HG03469 (cell line): ENCODE measurements around the gene CMTM4.
"Not testable (repeated sequence)": the region's sequence is repeated elsewhere in the genome, so short reads cannot be mapped to it uniquely, and the experiment has no call there.

ENCODE experiments used
- ATAC-seq: cut with Tn5 transposase; IDR thresholded peaks from one replicate; pipeline ENCODE4 v1.9.1; 2021; ENCODE audit warnings: mild to moderate bottlenecking, moderate library complexity, moderate number of reproducible peaks; ENCODE audit not compliant: unreplicated experiment

CMTM4 gene

DNA sequence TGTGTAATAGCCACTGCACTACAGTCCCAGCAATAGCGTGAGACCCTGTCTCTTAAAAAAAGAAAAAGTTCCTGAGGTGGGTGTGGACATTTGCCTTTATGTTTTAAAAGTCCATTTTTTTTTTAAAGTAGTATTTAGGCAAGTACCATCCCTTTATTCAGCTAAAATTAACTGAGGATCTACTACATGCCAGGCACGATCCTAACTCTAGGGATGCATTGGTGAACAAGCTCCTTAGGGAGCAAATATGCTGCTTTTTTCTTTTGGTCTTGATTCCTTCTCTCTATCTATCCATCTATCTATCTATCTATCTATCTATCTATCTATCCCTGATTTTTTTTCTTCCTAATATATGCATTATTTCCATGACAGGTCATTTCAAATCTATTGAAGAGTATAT is 47.4 kb downstream of the CMTM4 start:
- ATAC-seq = no peak

DNA sequence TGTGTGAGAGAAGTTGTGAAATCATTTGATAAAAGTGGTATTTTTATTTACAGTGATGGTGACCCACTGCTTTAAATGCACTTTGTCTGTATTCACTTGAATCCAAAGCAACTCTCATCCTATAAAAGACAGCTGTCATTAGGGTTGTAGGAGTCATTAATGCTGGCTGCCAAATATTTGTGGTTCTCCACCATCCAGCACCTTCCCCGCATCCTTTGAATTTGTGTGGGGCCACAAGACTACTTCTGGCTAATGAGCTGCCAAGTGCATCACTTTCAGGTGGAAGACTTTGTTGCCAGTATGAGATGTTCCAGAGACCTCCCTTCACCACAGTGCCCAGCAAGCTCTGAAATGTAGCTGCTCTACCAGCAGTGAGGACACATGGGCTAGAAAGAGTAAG is 48.7 kb downstream of the CMTM4 start:
- no peak for ATAC-seq

DNA sequence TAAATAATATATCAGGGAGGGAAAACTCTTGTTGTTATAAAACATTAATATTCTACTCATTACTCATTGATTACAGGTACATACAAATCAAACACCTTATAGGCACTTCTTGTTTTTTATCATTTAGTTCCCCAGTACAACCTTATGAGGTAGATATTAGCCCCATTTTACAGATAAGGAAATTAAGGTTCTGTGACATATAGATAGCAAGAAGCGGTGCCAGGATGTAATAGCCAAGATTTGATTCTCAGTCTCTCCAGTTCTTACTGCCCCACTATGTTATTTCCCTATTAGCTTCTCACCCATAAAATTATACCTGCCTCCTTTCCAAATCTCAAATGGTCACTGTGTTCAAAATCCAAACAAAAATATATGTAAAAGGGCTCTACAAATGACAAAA is 55.2 kb downstream of the CMTM4 start:
- ATAC-seq = no peak

DNA sequence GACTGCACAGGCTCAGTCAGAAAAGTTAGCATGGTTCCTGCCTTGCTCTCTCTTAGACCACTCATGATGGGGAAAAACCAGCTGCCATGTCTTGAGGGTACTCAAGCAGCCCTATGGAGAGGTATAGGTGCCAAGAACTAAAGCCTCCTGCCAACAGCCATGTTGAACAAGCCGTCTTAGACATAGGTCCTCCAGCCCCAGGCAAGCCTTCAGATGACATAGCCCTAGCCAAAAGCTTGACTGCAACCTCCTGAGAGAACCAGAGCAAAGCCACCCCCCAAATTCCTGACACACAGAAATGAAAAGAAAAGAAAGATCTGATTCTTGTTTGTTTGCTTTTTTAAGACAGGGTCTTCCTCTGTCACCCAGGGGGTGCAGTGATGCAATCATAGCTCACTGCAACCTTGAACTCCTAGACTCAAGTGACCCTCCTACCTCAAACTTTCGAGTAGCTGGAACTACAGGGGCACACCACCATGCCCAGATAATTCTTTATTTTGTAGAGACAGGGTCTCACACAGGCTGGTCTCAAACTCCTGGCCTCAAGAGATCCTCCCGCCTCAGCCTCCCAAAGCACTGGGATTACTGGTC is 55.7 kb downstream of the CMTM4 start:
- ATAC-seq = no peak

DNA sequence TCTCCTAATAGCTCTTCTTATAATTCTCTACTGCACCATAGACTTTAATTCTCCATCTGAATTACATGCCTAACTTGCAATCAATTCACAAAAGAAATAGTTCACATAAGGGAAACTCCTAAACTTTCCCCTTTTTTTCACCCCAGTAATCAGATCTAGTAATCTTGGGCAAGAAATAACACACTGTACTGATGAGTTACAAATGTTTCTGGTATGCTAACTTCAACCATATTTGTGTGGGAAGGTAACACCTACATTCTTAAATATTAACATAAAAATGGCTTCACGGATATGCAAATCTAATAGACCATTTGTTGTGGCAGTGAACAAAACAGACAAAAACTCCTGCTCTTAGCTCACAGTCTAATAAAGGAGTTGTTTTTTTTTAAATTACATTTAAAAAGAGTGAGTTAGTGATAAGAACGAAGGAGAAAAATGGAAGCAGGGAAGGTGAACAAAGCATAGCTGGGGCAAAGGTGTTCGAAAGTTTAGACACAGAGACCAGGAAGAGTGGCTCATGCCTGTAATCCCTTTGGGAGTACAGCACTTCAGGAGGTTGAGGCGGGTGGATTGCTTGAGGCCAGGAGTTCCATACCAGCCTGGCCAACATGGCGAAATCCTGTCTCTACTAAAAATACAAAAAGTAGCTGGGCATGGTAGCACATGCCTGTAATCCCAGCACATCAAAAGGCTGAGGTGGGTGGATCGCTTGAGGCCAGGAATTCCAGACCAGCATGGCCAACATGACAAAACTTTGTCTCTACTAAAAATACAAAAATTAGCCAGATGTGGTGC is 57.3 kb downstream of the CMTM4 start:
- no peak for ATAC-seq

DNA sequence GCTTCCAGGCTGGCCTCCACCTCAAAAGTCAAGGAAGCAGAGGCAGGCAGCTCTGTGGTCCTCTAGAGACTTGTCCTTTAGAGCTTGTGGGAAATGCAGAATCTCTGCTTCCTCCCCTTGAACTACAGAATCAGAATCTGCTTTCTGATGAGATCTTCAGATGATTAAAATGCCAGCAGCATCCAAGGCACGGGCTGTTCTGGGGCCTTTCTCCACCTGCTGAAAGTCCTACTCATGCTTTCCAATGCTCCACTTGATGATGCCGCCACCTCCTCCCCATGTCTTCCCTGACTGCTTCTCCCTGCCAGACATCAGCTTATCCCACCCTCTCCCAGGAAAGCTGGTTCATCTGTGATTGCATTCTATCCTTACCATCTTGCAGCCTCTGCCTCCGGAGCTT is 58.7 kb downstream of the CMTM4 start:
- ATAC-seq = no peak

DNA sequence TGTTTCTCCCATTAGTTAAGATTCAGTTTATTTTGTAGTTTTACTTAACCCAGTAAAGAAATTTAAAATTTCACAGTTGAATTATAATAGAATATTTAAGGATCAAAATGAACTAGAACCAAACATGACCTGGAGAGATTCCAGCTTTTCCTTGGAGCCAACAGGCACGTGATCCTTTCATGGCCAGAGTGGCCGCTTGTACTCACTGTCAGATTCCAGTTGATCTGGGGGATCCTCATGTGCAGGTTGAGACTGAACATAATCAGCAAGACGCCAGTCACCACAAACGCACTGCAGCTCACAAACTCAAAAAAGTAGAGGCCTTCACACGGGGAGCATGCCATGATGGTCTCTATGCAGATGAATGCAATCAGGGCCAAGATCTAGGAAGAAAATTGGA is 60.3 kb downstream of the CMTM4 start:
- no peak for ATAC-seq

DNA sequence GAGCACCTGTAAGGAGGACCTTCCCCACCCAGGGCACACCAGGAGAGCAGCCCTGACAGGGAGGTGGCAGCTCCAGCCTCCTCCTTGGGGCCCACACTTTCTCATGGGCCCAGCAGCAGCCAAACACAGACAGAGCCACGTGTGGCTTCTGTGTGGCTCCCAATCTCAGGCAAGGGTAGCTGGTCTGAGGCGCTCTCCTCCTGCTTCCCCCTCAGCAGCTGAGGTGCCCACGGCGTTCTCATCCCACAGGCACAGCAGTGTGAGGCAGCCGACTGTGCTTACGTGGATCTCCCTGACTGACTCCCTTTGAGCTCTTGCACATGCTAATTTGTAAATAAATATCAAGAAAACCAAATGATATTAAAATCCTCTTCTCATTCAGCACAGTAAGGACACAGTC is 61.1 kb downstream of the CMTM4 start:
- no peak for ATAC-seq

DNA sequence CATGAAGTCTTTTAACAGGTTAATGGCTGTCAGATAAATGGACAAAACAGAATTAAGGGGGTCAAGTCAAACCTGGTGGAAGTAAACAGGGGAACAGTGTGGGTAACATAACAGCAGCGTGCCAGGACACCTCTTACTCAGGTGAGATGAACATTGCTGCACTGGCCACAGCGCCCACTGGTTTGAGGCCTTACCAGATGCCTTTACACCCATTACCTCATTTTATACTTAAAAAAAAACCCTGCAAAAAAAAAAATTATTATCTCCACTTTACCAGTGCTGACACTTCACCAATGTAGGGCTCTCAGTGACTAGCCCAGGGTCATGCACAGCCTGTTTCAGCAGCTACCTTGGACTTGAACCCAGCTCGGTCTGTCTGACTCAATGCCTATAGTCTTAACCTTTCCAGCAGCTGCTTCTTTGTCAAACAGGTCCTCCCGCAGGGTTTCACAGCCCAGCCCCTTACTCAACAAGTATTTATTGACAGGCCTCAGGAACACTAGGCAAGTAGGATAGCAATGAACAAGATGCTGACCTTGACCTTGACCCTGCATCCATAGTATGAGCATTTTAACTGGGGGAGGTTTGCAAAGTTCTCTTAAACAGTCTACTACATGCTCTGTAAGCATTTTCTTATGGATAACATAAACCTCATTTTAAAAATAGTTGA is 61.9 kb downstream of the CMTM4 start:
- no peak for ATAC-seq

DNA sequence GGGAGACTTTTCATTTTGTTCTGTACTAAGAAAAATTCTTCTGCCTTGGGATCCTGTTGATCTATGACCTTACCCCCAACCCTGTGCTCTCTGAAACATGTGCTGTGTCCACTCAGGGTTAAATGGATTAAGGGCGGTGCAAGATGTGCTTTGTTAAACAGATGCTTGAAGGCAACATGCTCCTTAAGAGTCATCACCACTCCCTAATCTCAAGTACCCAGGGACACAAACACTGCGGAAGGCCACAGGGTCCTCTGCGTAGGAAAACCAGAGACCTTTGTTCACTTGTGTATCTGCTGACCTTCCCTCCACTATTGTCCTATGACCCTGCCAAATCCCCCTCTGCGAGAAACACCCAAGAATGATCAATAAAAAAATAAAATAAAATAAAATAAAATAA is 65.0 kb downstream of the CMTM4 start:
- ATAC-seq = not testable (repeated sequence)

DNA sequence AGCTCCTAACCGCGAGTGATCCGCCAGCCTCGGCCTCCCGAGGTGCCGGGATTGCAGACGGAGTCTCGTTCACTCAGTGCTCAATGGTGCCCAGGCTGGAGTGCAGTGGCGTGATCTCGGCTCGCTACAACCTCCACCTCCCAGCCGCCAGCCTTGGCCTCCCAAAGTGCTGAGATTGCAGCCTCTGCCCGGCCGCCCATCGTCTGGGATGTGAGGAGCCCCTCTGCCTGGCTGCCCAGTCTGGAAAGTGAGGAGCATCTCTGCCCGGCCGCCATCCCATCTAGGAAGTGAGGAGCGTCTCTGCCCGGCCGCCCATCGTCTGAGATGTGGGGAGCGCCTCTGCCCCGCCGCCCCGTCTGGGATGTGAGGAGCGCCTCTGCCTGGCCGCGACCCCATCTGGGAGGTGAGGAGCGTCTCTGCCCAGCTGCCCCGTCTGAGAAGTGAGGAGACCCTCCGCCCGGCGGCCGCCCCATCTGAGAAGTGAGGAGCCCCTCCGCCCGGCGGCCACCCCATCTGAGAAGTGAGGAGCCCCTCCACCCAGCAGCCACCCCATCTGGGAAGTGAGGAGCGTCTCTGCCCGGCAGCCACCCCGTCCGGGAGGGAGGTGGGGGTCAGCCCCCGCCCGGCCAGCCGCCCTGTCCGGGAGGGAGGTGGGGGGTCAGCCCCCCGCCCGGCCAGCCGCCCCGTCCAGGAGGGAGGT is 65.8 kb downstream of the CMTM4 start:
- not testable (repeated sequence) for ATAC-seq

DNA sequence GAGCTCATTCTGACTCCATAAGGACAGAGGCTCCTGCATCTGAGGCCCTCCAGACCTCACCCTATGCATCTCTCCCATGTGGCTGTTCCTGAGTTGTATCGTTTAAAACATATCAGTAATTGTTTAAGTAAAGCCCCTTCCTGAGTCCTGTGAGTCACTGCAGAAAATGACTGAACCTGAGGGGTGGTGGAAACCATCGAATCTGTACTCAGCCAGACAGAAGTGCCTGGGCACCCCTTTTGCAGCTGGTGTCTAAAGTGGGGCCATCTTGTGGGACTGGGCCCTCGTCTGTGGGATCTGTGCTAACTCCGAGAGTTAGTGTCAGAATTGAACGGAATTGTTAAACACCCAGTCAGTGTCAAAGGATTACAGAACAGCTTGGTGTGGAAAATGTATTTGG is 66.7 kb downstream of the CMTM4 start:
- no peak for ATAC-seq

DNA sequence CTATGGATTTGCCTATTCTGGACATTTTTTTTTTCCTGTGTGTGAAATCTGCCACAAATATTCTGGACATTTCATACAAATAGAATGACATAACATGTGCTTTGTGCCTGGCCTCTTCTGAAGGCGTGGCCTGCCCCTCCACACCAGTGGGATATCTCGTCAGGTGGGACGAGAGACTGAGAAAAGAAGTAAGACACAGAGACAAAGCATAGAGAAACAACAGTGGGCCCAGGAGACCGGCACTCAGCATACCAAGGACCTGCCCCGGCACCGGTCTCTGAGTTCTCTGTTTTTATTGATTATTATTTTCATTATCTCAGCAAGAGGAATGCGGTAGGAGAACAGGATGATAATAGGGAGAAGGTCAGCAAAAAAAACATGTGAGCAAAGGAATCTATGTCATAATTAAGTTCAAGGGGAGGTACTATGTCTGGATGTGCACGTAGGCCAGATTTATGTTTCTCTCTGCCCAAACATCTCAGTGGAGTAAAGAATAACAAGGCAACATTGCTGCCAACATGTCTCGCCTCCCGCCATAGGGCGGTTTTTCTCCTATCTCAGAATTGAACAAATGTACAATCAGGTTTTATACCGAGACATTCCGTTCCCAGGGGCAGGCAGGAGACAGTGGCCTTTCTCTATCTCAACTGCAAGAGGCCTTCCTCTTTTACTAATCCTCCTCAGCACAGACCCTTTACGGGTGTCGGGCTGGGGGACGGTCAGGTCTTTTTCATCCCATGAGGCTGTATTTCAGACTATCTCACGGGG is 68.7 kb downstream of the CMTM4 start:
- ATAC-seq = not testable (repeated sequence)

DNA sequence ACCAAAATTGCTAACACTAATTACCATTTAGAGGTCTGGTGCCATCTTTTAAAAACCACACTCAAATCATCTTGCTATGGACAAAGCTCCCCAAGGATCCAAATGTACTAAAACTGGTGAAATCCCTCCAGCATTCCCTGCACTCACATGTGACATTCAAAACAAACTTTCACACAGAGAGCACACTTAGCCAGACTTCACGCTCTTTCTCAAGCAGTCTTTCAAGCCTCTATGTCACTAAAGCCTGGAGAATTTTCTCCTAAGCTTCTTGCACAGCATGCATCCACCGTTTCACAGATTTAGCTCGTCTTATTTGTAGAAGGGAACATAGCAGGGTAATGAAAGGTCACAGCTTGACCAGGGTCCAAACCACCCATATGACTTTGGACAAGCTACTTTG is 72.8 kb downstream of the CMTM4 start:
- no peak for ATAC-seq

DNA sequence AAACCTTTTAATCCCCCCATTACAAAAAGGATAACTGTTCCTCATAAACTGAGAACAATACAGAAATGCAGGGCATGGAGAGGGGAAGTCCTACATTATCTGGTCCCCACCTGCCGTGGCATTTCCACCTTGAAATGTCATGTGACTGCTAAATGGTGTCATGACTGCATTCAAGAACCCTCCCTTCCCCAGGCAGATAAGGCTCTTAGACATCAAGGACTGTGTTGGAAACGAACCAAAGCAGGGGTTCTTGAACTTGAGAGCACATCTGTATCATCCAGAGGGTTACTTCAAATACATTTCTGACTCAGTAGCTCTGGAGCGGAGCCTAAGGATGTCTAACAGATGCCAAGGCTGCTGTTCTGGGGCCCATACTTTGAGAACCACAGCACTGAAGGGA is 73.7 kb downstream of the CMTM4 start:
- ATAC-seq = no peak

DNA sequence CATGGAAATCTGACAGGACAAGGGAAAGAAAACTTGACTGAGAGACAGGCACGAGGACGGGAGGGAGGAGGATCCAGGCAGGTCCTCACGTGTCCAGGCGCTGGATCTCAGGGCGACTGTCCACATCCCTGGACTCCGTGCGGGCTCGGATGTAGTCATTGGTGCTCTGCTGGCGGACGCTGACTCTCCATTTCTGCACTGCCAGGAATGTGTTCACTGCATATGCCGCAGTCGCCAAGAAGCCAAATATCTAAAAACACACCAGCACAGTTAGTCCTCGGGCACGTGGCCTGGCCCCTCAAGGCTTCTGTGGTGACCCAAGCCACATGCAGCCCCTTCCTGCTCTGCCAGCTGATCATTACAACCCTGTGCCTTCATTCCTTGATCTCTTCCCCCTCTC is 74.6 kb downstream of the CMTM4 start:
- ATAC-seq = no peak

DNA sequence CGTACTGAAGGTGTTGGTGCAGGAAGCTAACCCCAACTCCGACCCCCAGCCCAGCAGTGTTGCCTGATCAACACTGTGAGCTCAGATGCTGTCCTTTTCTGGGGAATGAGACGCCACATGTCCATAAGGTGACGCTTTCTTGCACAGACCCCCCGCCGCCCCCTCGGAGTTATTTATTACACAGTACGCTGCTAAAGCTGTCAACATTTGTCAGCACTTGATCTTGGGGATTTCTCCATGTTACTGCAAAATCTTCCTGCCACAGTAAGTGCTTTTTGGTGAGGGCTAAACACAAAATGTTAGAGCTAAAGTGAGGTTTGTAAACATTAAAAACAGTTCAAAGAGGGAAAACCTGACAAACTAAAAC is 76.1 kb downstream of the CMTM4 start:
- no peak for ATAC-seq

DNA sequence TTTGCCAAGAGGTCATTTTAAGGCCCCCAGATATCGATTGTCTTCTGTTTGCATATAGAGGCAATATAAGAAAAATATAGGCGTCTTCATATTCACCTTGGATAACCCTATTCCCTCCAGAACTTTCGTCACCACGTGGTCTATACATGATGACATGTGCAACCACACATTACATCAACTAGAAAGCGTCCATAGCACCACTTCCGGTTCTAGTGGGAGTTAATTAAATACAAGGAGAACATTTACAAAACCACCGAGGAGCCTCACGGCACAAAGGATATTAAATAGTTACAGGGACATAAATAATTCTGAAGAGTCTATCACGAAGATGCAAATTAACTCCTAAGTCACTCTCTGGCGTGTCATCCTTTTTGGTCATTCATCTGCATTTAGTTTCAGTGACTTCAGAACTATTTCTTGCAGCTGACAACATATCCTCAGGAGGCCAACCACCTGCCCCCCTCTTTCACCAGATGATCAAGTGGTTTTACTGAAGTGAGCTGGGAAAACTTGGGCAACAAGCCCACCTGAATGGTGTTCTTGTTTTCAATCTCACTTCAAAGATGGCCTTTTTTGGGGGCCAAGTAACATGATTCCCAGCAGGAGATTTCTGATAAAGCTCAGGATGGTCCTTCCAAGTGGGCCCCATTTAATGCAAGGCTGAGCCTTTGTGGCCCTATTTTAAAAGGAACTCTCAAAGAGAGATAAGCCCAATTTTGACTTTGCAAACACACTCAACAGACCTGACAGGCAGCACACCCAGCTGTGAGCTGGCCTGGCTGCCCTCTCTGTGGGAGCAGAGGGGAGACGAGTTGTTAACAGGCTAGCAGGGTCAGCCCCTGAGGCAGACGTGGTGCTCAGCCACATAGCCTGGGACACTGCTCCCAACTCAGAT is 76.8 kb downstream of the CMTM4 start:
- ATAC-seq = no peak

DNA sequence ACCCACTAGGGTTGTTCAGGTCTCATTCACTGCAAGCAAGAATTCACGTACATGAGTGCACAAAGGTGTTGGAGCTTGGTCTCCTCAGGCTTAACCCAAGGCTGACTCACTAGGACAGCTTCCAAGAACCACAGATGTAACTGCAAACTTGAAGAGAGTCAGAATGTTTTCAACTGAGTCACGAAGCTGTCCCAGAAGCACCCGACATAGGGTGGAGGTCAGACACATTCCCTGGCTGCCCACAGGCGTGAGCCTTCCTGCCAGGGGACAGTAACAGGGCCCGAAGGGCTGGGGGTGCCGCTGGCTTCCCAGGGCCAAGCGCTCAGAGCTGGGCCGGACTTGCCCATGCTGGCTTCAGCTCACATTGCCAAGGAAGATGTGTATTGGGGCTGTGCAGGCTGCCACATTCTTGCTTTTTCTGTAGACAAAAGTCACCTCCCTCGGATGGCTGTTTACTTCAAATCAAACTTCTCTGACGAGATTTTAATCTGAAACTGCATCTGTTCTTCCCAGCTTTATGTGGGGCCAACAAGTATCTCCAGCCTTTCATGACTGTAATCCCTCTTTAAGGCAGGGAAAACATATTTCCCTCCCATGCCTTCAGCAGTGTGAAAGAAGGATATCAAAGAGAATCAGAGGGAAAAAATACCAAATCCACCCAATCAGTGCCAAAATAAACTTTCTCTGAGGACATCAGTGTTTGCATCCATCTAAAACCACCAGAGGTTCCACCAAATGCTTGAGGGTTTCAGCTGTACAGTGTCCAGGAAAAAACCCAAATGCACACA is 77.8 kb downstream of the CMTM4 start:
- no peak for ATAC-seq
